ENCODE data around the gene FLII.

The FLII gene

DNA sequence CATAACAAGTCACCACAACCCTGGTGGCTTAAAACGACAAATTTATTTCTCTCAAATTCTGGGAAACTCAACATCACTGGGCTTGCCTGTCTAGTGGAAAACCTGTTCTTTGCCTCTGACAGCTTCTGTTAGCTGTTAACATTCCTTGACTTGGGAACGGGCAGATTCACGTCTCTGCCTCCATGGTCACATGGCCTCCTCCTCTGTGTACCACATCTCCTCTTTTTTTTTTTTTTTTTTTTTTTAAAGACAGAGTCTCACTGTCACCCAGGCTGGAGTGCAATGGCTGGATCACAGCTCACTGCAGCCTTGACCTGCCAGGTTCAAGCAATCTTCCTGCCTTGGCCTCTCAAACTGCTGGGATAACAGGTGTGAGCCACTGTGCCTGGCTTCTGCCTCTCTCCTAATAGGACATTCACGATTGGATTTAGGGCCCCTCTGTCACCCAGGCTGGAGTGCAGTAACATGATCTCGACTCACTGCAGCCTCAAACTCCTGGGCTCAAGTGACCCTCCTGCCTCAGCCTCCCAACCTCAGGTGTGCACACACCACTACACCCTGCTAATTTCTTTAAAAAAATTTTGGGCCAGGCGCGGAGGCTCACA, 44.8 kb downstream of the FLII start:
- no peak for DNase-seq

DNA sequence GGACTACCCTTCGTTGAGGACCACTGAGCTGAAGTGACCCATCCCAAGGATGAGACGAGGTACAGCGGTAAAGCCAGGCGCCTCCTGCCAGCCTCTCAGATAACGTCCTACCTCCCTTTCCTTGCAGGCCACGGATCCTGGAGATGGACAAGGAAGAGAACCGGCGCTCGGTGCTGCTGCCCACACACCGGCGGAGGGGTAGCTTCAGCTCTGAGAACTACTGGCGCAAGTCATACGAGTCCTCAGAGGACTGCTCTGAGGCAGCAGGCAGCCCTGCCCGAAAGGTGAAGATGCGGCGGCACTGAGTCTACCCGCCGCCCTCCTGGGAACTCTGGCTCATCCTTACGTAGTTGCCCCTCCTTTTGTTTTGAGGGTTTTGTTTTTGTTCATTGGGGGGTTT, 50.4 kb downstream of the FLII start:
- no peak for DNase-seq

DNA sequence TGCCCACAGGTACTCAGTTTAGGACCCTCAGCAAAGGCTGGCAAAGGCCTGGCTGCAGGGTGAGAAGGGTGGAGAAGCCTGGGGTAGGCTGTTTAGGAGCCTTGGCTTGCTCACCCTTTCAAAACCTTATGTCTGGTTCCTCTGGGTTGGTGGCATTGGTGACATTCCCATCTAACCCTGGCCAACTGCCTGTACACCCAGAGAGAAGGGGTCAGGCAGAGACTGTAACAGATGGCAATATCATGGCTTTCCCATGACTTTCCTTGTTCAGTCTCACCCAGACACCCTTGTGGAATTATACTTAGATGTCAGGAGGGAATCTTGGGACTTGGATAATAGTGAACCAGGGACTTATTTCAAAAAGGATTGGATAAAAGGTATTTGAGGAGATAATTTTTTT, 51.6 kb downstream of the FLII start:
- DNase-seq: no peak

DNA sequence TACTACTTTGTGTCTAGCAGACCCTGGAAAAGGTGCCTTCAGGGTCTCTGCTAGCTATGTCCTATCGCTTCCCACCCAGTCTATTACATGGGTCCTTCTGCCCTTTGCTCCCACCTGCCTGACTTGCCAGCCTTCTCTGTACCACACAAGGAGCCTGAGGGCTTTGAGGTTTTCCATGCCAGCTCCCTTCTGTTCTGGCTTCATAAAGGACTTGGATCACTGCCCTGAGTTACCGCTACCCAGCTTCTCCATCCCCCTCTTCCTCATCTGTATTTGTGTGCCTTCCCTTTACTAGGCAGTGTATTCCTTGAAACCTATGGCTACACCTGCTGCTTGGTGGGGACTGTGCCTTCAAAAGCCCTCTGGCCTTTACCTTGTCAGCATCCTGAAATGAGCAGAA, 52.7 kb downstream of the FLII start:
- DNase-seq: no peak

DNA sequence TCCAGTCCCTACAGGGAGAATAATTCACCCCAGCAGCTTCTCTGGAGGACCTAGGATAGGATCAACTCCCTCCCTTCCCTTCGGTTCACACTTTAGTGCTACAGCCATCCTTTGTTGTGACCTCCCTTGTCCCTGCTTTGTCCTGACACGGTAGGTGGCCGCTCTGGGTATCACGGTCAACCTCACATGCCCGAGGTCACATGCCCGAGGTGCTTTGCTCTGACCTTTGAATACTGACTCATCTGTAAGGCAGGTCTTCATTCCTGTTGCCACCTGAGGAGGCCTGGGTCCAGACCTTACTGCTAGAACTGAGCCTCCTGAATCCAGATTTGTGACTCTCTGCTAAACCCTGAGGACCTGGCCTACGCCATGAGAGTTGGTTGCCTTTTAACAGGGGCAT, 55.2 kb downstream of the FLII start:
- DNase-seq: no peak

DNA sequence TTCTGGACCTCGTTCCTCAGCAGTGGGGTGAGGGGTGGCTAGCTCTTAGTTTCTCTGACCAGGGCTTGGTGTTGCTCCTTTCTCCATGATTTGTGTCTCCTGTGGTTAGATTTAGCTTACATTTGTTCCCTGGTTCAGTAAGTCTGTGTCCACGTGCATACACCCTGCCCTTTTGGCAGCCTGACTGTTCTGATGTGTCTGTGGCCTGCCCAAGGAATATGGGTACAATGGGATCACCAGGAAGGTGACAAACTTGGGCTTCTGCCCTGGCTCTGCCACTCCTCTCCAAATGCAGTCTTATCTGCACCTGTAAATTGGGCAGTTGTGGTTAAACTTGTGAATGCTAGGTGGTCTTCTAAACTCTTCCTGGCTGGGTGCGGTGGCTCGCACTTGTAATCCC, 57.4 kb downstream of the FLII start:
- no peak for DNase-seq

DNA sequence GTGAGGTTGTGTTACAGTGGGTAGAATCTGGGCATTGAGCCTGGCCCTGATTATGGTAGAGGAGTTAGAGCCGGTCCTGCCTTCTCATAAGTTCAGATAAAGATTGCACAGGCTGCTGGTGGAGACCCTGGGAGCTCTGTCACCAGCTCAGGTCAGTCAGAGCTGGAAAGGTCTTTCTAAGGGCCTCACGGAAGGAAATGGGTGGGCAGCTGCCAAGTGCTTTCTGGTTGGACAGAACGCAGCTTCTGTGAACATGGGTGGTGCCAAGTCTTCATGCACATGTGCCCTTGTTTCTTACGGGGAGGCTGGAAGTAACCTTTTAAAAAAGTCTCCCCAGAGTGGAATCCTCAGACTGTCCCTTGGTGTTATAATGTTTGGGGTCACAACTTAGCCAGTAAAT, 60.0 kb downstream of the FLII start:
- no peak for DNase-seq

DNA sequence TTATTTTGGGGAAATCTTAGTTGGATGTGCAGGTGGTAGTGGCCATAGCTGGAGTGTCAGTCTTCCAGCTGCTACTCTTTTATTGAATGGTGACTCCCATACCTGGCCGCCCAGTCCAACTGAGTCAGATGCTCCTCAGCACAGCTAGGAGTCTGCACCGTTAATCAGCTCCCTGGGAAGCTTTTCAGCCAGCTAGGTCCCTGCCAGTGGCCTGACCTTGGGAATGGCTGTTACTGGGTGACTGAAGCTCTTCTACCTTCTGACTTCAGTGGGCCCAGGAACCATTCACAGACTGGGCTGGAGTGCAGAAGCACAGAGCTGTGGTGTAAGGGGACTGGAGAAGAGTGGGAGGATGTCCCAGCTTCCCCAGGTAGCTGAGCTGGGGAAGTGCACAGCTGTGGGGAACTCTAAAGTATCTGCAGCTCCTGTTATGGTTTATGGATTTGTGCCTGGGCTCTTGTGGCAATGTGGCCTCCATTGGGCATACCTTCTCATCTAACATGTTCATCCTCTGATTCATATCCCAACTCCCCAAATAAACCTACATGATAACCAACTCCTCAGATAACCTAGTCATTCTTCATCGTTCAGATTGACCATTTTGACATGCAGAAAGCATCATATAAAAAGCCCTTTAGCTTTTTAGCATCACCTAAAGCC, 60.9 kb downstream of the FLII start:
- no peak for DNase-seq

DNA sequence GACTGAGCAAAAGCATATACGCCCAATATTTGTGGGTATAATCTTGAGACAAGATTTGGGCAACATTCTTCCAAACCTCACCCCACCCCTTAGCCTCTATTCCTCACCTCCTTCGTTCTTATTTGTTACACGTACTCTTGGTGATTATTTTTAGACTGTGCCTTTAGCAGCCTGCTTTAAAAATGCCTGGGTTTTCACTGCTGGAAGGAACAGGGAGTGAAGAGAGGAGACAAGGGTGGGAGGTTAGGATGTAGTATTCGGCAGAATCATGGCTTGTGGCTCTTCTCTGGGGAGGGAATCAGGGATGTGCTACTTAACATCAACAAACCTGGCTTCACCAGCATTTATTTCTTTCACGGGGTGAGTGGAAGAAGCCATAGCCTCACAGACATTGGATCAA, 63.3 kb downstream of the FLII start:
- DNase-seq: no peak
